ENCODE results near the gene ARF3. TPM values are rescaled to one million over a fixed set of nuclear protein-coding genes. Genes with fewer than 3 reads are reported as not detected.
A peak's percentile ranks its signal among the peaks of the same experiment; 100 is the strongest.

ARF3 gene
- total RNA-seq, 1 experiment from 2014 or later = 80.9 TPM

DNA sequence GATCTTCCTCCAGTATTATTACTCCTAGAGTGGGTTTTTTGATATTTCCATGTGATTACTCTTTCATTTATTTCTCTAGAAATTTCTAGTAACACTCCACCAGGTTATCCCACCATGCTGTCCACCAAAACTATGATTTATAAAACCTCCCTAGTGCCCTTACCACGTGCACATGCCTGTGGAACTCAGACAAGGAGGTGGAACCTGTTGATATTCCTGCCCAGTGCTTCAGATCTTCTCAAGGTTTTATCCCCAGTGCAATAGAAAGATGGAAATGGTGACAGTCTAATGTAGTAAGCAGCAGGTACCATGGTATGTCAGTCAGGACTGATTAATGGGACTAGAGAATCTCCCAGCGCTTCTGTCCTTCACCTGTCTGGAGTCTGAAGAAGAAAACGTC lies 3.5 kb upstream of the ARF3 start:
- Histone ChIP-seq H3K4me1 (peaks cover 13% of the 10 kb centered on the region), H3K9me3 (replicated peaks) (no peaks in the 10 kb centered on the region), H3K27me3 (no peaks in the 10 kb centered on the region), H3K36me3 (no peaks in the 10 kb centered on the region), H3K27ac (no peak overlapping the region), H3K4me3 (no peak overlapping the region)
- DNase-seq = no peak

DNA sequence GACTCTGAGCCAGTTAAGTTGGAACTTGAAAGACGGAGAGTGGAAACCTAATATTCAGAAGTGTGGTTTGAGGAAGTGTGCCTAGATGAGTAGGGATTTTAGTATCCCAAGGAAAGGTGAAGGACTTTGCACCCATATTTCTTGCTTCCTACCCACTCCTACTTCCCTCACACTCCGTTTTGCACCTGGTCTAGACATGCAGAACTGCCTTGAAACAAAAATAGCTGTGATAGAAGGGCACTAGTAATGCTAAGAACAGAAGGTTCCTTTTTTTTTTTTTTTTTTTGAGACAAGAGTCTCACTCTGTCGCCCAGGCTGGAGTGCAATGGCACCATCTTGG lies 732 bp upstream of the ARF3 start:
- peaks cover 9% of the 10 kb centered on the region for H3K36me3 ChIP-seq
- H3K9me3 ChIP-seq (replicated peaks) = no peaks in the 10 kb centered on the region
- peaks cover 16% of the 10 kb centered on the region for H3K4me1 ChIP-seq
- DNase-seq = no peak
- peak overlapping the region; percentile 85 for H3K4me3 ChIP-seq
- H3K27ac ChIP-seq = no peak overlapping the region
- no peaks in the 10 kb centered on the region for H3K27me3 ChIP-seq

DNA sequence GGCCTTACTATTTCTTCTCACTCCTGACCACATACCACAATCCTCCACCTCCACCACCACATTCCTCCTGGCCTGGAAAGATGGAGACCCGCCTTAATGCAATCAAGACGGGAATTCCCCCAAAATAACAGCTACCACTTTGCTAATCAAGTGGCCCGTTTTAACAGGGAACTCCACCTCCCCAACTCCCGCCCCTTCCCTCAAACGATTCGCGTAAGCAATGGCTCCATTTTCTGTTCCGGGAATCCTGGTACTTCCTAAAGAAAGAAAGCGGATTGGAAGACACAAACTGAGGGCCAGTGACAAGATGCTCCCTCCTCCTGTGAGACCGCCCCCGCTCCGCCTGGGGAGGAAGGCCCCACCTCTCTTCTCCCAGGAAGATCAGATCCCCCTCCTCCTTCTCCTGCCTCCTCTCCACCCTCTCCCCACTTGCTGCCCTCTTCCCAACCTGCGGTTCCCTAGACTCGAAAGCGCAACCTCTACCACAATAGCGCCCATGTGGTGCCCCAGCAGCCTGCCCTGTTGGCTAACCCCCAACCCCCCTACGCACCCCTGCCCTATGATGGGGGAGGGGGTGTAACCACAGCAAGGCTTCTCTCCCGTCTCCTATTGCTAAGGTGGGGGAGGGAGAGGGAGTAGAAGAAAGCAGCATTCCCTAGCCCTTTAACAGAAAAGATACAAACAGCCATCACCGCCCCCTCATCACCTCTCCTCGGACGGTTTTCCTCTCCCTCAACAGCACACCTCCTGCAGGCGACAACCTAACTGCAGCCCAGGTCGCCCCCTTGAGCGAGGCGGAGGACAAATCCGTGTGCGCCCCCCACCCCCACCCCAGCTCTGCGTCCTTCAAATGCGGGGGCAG lies 777 bp downstream of the ARF3 start:
- peak overlapping the region; percentile 29 for H3K27ac ChIP-seq
- H3K4me3 ChIP-seq = peak overlapping the region; percentile 85
- peak; percentile 95 to 97 for DNase-seq
- H3K4me1 ChIP-seq = peaks cover 14% of the 10 kb centered on the region
- no peaks in the 10 kb centered on the region for H3K27me3 ChIP-seq
- H3K36me3 ChIP-seq = peaks cover 9% of the 10 kb centered on the region
- no peaks in the 10 kb centered on the region for H3K9me3 ChIP-seq (replicated peaks)

DNA sequence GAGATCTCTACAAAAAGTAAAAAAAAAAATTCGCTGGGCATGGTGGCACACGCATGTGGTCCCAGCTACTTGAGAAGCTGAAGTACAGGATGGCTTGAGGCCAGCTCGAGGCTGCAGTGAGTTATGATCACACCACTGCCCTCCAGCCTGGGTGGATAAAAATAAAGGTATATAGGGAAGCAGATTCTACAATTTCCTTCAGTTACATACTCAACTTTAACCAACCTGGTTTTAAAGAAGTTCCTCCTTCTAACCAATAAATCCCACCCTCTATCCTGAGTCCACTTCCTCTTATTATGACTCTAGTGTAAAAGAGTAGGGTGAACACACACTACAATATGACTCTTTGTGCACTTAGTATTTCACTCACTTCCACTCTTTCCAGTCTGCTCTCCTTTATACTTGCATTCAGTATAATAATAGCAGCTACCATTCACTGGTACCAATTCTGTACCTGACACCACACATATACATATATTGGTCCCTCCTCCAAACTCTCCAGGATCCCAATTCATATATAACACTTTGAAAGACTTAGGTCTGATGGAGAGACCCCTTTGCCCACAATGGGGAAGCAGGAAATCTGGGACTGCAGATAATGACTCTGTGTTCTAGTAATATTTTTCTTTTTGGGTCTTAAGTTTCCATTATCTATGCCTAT lies 2.3 kb downstream of the ARF3 start:
- H3K9me3 ChIP-seq (replicated peaks) = no peaks in the 10 kb centered on the region
- H3K27ac ChIP-seq = no peak overlapping the region
- no peak for DNase-seq
- H3K4me3 ChIP-seq = no peak overlapping the region
- H3K27me3 ChIP-seq = no peaks in the 10 kb centered on the region
- H3K36me3 ChIP-seq = peaks cover 9% of the 10 kb centered on the region
- H3K4me1 ChIP-seq = peaks cover 8% of the 10 kb centered on the region; the same call in 1 of the 2 replicates

DNA sequence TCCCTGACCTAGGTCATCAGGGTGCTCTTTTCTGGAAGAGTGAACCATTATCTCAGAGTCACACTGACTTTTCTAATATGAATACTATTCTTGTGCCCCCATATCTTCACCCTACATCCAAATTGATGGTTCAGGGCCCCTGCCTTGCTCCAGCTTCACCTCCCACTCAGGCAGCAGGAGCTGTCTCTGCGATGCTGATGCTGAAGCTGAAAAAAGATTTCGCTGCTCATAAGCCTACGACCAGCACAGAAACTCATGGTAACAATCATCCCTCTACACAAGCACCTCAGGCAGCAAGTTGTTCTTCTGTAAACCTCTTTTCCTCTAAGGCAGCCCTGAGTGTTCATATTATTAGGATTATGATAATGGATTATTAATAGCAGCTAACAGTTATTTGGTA lies 3.2 kb downstream of the ARF3 start:
- no peak for DNase-seq
- Histone ChIP-seq H3K4me3 (no peak overlapping the region), H3K9me3 (replicated peaks) (no peaks in the 10 kb centered on the region), H3K27ac (no peak overlapping the region), H3K4me1 (peaks cover 8% of the 10 kb centered on the region; the same call in 1 of the 2 replicates), H3K27me3 (no peaks in the 10 kb centered on the region), H3K36me3 (peaks cover 14% of the 10 kb centered on the region)

DNA sequence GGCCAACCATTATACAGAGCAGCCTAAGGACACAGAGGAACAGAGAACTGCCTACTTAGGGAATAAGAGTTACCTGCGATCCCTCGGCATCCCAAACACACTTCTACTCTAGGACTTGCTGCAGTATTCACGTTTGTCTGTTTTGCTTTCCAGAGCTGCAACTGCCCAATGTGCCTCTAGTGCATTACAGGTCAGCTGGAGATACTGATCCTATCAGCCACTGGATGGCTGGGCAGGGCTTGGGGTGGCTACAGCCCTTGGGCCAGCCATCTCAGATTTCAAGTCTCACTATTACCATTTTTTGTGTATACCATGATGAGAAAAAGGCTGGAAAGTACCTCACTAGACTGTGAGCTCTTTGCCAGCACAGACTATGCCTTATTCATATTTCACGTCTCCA lies 4.6 kb downstream of the ARF3 start:
- H3K27me3 ChIP-seq = no peaks in the 10 kb centered on the region
- no peak for DNase-seq
- peaks cover 5% of the 10 kb centered on the region; the same call in 1 of the 2 replicates for H3K4me1 ChIP-seq
- H3K4me3 ChIP-seq = no peak overlapping the region
- H3K27ac ChIP-seq = no peak overlapping the region
- no peaks in the 10 kb centered on the region for H3K9me3 ChIP-seq (replicated peaks)
- peaks cover 14% of the 10 kb centered on the region for H3K36me3 ChIP-seq

DNA sequence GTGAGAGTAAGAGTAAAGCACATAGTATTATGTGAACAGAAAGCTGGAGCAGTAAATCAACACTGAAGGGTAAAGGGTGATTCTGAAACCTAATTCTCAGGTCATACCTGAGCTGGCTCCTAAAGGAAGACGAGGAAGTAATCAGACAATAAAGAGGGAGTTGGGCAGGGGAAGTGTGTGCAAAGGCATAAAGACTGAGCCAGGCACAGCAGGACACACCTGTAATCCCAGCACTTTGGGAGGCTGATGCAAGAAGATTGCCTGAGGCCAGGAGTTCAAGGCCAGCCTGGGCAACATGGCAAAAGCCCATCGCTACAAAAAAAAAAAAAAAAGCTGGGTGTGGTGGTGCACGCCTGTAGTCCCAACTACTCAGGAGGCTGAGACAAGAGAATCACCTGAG lies 9.6 kb downstream of the ARF3 start:
- no peak for DNase-seq

DNA sequence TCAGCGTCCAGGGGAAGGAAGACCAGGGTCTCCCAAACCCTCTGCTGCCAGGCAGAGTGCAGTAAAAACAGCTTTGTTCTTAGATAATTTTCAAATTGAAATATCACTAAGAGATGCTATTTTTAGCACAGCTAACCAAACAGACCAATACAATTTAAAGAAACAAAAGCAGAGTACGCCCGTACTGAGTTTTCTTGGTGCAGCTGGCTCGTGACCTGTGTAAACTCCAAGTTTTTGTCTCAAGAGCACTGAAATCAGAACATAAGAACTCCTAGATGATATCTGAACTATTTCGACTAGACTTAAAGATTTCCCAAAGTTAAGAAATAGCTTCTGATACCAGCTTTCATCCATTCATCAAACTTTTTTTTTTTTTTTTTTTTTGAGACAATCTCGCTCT lies 10.3 kb downstream of the ARF3 start:
- H3K27me3 ChIP-seq = no peaks in the 10 kb centered on the region
- H3K36me3 ChIP-seq = peaks cover 12% of the 10 kb centered on the region
- H3K4me3 ChIP-seq = no peak overlapping the region
- no peak for DNase-seq
- no peaks in the 10 kb centered on the region for H3K9me3 ChIP-seq (replicated peaks)
- H3K4me1 ChIP-seq = no peaks in the 10 kb centered on the region
- H3K27ac ChIP-seq = no peak overlapping the region

More for the DNA sequence above, 9.6 kb downstream of the ARF3 start:
- no peak overlapping the region for H3K4me3 ChIP-seq
- no peaks in the 10 kb centered on the region for H3K27me3 ChIP-seq
- no peak overlapping the region for H3K27ac ChIP-seq
- no peaks in the 10 kb centered on the region for H3K9me3 ChIP-seq (replicated peaks)
- H3K4me1 ChIP-seq = no peaks in the 10 kb centered on the region
- H3K36me3 ChIP-seq = peaks cover 10% of the 10 kb centered on the region

DNA sequence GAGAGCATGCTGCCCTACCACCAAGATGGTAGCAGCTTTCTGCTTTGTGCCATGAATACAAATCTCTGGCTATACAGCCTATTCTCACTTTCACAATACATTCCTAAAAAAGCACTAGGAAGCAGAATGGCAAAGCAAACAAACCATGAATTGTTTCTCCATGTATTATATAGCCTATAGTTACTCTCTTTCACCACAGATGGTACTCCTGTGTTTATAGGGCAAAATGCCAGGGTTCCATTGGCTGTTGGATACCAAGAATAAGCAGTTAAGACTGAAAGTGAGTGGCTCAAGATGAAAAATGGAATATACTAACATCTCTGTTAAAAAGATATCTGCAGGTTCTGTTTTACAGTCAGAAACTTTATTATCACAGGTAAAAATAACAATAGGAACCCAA lies 11.1 kb downstream of the ARF3 start:
- DNase-seq = no peak
- Histone ChIP-seq H3K9me3 (replicated peaks) (no peaks in the 10 kb centered on the region), H3K4me3 (no peak overlapping the region), H3K36me3 (peaks cover 12% of the 10 kb centered on the region), H3K4me1 (no peaks in the 10 kb centered on the region), H3K27ac (no peak overlapping the region), H3K27me3 (no peaks in the 10 kb centered on the region)

DNA sequence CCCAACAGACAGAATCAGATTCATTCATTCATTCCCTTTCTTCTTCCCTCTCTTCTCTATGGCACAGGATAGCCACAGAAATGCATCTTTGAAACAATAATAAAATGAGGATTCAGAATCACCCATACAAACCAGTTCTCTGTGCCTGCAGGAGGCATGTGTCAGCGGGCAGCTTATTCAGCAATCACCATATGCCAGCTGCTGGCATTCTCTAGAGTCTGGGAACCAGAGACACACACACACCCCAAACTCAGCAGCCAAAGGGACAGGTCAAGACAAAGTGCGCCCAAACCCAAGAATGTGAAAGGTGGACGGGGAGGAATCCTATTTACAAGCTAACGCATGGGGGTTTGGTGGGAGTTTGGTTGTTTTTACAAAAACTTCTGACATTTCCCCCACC lies 14.1 kb downstream of the ARF3 start:
- no peak for DNase-seq
- no peaks in the 10 kb centered on the region for H3K9me3 ChIP-seq (replicated peaks)
- no peak overlapping the region for H3K4me3 ChIP-seq
- no peak overlapping the region for H3K27ac ChIP-seq
- H3K36me3 ChIP-seq = peaks cover 26% of the 10 kb centered on the region
- no peaks in the 10 kb centered on the region for H3K4me1 ChIP-seq
- H3K27me3 ChIP-seq = no peaks in the 10 kb centered on the region

DNA sequence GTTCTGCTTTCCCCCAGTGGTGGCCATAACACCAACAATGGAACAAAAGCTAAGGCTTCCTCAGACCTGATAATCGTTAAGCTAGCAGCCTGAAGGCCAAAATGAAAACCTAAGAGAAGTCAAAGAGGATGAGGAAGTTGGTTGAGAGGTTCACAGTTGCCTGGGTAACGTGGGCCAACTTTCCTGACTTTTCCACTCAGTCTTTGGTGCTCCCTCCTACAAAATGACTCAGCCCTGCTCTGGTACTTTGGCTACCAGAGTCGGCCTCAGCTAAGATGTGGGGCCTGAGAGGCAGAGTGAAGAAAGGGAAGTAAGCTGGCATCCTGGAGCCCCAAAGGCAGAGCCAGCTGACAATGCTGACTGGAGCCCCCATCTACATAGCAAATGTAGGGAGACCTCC lies 17.1 kb downstream of the ARF3 start:
- Histone ChIP-seq H3K9me3 (replicated peaks) (no peaks in the 10 kb centered on the region), H3K4me1 (no peaks in the 10 kb centered on the region), H3K27me3 (no peaks in the 10 kb centered on the region), H3K36me3 (peaks cover 33% of the 10 kb centered on the region), H3K27ac (no peak overlapping the region), H3K4me3 (no peak overlapping the region)
- DNase-seq = no peak

DNA sequence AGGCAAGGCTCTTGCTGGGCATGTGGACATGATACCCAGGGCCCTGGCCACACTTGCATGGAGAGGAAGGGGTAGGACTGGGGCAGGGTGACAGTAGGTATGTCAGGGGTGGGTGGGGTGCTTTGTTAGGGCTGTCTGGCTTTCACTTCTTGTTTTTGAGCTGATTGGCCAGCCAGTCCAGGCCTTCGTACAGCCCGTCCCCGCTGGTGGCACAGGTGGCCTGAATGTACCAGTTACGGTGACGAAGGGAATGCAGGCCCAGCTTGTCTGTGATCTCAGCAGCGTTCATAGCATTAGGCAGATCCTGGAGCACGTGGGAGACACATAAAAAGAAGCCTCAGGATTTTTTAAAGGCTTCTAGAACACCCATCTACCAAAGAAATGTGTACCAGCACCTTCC lies 18.5 kb downstream of the ARF3 start:
- peaks cover 36% of the 10 kb centered on the region for H3K36me3 ChIP-seq
- no peak for DNase-seq
- H3K27me3 ChIP-seq = no peaks in the 10 kb centered on the region
- H3K4me3 ChIP-seq = no peak overlapping the region
- H3K27ac ChIP-seq = no peak overlapping the region
- no peaks in the 10 kb centered on the region for H3K4me1 ChIP-seq
- no peaks in the 10 kb centered on the region for H3K9me3 ChIP-seq (replicated peaks)

DNA sequence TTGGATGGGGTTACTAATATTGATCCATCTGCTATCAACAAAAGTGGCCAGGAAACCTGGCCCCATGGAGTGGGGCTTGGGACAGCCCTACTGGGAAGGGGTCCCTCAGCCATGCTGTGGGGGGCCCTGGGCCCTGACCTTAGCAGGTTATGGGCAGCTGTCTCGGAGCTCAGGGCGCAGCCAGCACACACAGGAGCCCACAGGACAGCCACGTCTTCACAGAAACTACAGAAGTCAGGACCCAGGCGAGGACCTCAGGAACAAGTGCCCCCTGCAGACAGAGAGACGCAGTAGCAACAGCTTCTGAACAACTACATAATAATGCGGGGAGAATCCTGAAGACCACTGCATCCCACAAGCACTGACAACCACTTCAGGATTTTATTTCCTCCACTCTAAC lies 20.1 kb downstream of the ARF3 start:
- Histone ChIP-seq H3K9me3 (replicated peaks) (no peaks in the 10 kb centered on the region), H3K36me3 (peaks cover 44% of the 10 kb centered on the region), H3K4me3 (no peak overlapping the region), H3K27me3 (no peaks in the 10 kb centered on the region), H3K27ac (no peak overlapping the region), H3K4me1 (no peaks in the 10 kb centered on the region)
- peak in 1 of 2 experiments; percentile 17 for DNase-seq

DNA sequence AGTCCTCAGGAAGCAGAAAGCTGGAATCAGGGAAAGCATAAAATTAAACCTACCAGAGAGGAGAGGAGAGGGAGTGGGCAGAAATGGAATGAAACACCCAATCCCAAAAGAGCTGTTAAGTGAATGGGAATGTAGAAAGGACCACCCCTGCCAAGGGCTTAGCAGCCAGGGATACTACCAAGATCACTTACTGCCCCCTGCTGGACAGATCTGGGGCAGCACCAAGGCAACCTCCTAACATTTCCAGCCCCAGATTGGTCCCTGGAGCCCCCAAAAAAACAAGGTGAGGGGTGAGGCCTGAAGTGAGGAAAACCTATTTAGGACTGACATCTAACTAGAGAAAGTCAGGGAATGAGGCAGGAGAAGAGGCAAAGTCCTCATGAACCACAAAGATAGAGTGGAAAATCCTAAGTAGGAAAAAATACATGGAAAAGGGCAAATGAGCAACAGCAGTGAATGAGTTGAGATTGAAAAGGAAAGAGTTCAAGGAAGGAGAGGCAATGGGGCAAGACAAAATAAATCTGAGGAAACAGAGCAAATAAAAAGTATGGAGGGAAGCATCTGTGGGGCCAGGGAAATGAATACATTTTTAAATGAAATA lies 20.8 kb downstream of the ARF3 start:
- Histone ChIP-seq H3K4me1 (no peaks in the 10 kb centered on the region), H3K9me3 (replicated peaks) (no peaks in the 10 kb centered on the region), H3K27me3 (no peaks in the 10 kb centered on the region), H3K4me3 (no peak overlapping the region), H3K36me3 (peaks cover 48% of the 10 kb centered on the region), H3K27ac (no peak overlapping the region)
- DNase-seq = peak; percentile 84 to 90

DNA sequence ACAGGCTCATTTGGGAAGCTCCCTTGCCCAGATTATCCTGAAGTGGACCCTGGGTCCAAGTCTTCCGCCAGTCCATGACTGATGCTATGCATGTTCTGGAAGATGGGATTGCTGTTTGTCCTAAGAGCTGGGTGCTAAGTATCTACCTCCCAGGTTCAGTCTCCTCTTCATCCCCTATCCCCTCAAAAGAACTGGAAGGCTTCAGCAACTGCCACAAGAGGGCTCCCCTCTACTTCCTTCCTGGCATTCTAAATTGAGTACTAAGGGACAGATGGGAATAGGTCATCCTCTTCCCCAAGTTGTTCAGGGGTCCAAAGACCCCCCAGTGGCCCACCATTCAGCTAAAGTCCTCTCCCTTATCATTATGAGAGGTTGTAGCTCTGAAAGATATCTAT lies 23.0 kb downstream of the ARF3 start:
- Histone ChIP-seq H3K4me3 (no peak overlapping the region), H3K27ac (no peak overlapping the region), H3K4me1 (no peaks in the 10 kb centered on the region), H3K9me3 (replicated peaks) (no peaks in the 10 kb centered on the region), H3K27me3 (no peaks in the 10 kb centered on the region), H3K36me3 (peaks cover 51% of the 10 kb centered on the region)
- peak in 1 of 2 experiments; percentile 45 for DNase-seq
